HG02623 (cell line): ENCODE measurements around the gene ZNF518B.
A peak's percentile ranks its signal among the peaks of the same experiment; 100 is the strongest.

Experiments used
- ATAC-seq: cut with Tn5 transposase; IDR thresholded peaks from one replicate; pipeline ENCODE4 v1.9.1; 2021; ENCODE audit warnings: moderate library complexity; ENCODE audit not compliant: unreplicated experiment

Gene ZNF518B

GRCh38 chr4:10457255-10457801, at the start of gene ZNF518B:
Gene ZNF518B (minus strand): TSS chr4:10457426. CDS start chr4:10446328, 11,098 bp downstream.
- ATAC-seq, result peak; percentile 81

GRCh38 chr4:10506077-10506476, 48.9 kb upstream of the ZNF518B start:
- ATAC-seq, result no peak

- ATAC-seq, result no peak
Measured at GRCh38 chr4:10504570-10505179, 47.4 kb upstream of the ZNF518B start.

GRCh38 chr4:10502717-10503116, 45.5 kb upstream of the ZNF518B start:
- ATAC-seq, result no peak

- ATAC-seq, result no peak
Measured at GRCh38 chr4:10500776-10501175, 43.5 kb upstream of the ZNF518B start.

GRCh38 chr4:10496200-10496599, 39.0 kb upstream of the ZNF518B start:
- ATAC-seq, result no peak

- no peak for ATAC-seq
Measured at GRCh38 chr4:10495651-10496050, 38.4 kb upstream of the ZNF518B start.

GRCh38 chr4:10492464-10492863, 35.2 kb upstream of the ZNF518B start:
- ATAC-seq, result no peak

- ATAC-seq, result no peak
Measured at GRCh38 chr4:10491401-10491800, 34.2 kb upstream of the ZNF518B start.

GRCh38 chr4:10490996-10491395, 33.8 kb upstream of the ZNF518B start:
- no peak for ATAC-seq

GRCh38 chr4:10482913-10483312, 25.7 kb upstream of the ZNF518B start:
- no peak for ATAC-seq

GRCh38 chr4:10480616-10481015, 23.4 kb upstream of the ZNF518B start:
- ATAC-seq, result no peak

GRCh38 chr4:10478621-10479020, 21.4 kb upstream of the ZNF518B start:
- ATAC-seq, result no peak

GRCh38 chr4:10470505-10470904, 13.3 kb upstream of the ZNF518B start:
- no peak for ATAC-seq

- no peak for ATAC-seq
Measured at GRCh38 chr4:10466161-10466560, 8.9 kb upstream of the ZNF518B start.

GRCh38 chr4:10462876-10463275, 5.7 kb upstream of the ZNF518B start:
- ATAC-seq, result no peak

- ATAC-seq, result no peak
Measured at GRCh38 chr4:10461850-10462400, 4.7 kb upstream of the ZNF518B start.

GRCh38 chr4:10461091-10461849, 4.0 kb upstream of the ZNF518B start:
- peak; percentile 58 for ATAC-seq

GRCh38 chr4:10460313-10461047, 3.3 kb upstream of the ZNF518B start:
- ATAC-seq, result no peak

- ATAC-seq, result no peak
Measured at GRCh38 chr4:10459305-10459704, 2.1 kb upstream of the ZNF518B start.

- ATAC-seq, result no peak
Measured at GRCh38 chr4:10458177-10458576, 951 bp upstream of the ZNF518B start.
